Measurements from ENCODE around the gene ZNF622.

Gene ZNF622

GRCh38 chr5:16431490-16431889 is 34.1 kb downstream of the ZNF622 start:
- DNase-seq (ENCODE audit: low spot score) = no peak

GRCh38 chr5:16430349-16431089 is 35.1 kb downstream of the ZNF622 start:
- DNase-seq (ENCODE audit: low spot score) = no peak

- no peak for DNase-seq (ENCODE audit: low spot score)
These were observed 37.2 kb downstream of the ZNF622 start for GRCh38 chr5:16428359-16428758.

GRCh38 chr5:16427587-16427986 is 38.0 kb downstream of the ZNF622 start:
- DNase-seq (ENCODE audit: low spot score) = no peak

- DNase-seq (ENCODE audit: low spot score) = no peak
These were observed 47.1 kb downstream of the ZNF622 start for GRCh38 chr5:16418471-16418922.

- peak; percentile 12 for DNase-seq (ENCODE audit: low spot score)
These were observed 48.1 kb downstream of the ZNF622 start for GRCh38 chr5:16417398-16418074.

- DNase-seq (ENCODE audit: low spot score) = no peak
These were observed 50.7 kb downstream of the ZNF622 start for GRCh38 chr5:16414861-16415260.

GRCh38 chr5:16413166-16413860 is 52.3 kb downstream of the ZNF622 start:
- no peak for DNase-seq (ENCODE audit: low spot score)

- DNase-seq (ENCODE audit: low spot score) = no peak
These were observed 53.0 kb downstream of the ZNF622 start for GRCh38 chr5:16412556-16412955.

- no peak for DNase-seq (ENCODE audit: low spot score)
These were observed 53.7 kb downstream of the ZNF622 start for GRCh38 chr5:16411741-16412455.

- no peak for DNase-seq (ENCODE audit: low spot score)
These were observed 54.4 kb downstream of the ZNF622 start for GRCh38 chr5:16411235-16411634.

- DNase-seq (ENCODE audit: low spot score) = no peak
These were observed 55.3 kb downstream of the ZNF622 start for GRCh38 chr5:16410338-16410737.

- no peak for DNase-seq (ENCODE audit: low spot score)
These were observed 59.0 kb downstream of the ZNF622 start for GRCh38 chr5:16406630-16407029.

- DNase-seq (ENCODE audit: low spot score) = no peak
These were observed 59.6 kb downstream of the ZNF622 start for GRCh38 chr5:16406023-16406422.

All from NAMALWA (cell line).